ENCODE data around the gene SEMA3B.

DNA sequence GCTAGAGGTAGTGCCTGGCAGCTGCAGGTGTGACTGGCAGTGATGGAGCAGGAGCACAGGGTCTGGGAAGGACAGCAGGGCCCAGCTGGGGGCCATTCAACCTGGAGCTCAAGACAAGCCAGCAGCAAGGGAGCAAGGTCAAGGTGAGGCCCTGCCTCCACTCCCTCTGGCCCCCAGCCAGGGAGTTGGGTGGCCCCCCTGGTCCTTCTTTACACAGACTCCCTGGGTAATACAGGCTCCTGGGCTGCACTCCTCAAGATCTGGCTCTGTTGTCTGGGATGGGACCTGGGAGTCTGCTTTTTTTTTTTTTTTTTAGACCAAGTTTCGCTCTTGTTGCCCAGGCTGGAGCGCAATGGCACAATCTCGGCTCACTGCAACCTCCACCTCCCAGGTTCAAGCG is 18.4 kb upstream of the SEMA3B start:
- TF ChIP-seq, protein P1, sequence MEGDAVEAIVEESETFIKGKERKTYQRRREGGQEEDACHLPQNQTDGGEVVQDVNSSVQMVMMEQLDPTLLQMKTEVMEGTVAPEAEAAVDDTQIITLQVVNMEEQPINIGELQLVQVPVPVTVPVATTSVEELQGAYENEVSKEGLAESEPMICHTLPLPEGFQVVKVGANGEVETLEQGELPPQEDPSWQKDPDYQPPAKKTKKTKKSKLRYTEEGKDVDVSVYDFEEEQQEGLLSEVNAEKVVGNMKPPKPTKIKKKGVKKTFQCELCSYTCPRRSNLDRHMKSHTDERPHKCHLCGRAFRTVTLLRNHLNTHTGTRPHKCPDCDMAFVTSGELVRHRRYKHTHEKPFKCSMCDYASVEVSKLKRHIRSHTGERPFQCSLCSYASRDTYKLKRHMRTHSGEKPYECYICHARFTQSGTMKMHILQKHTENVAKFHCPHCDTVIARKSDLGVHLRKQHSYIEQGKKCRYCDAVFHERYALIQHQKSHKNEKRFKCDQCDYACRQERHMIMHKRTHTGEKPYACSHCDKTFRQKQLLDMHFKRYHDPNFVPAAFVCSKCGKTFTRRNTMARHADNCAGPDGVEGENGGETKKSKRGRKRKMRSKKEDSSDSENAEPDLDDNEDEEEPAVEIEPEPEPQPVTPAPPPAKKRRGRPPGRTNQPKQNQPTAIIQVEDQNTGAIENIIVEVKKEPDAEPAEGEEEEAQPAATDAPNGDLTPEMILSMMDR (conservative IDR thresholded peaks at IDR 0.05; ENCODE audit: low read depth, low read length) = no peak
- no peak for TF ChIP-seq EZH2 (IDR thresholded peaks at IDR 0.05; ENCODE audit: borderline replicate concordance, low read depth, low read length, poor library complexity, severe bottlenecking)
